Karpas-422 (cell line): Measurements from ENCODE around the gene BUD13. TPM values are rescaled to one million over a fixed set of nuclear protein-coding genes. Genes with fewer than 3 reads are reported as not detected.

Source experiments
- DNase-seq: peaks from one replicate; pipeline ENCODE4 v3.0.0-alpha.2; 2015
- H2AFZ ChIP-seq: fragments of 200-600 bp; sonication (generic); 2 replicates; pipeline ENCODE4 v1.6.1; 2014; ENCODE audit warnings: antibody characterized with exemption, low read length, mixed read lengths
- H3K27ac ChIP-seq: fragments of 200-600 bp; sonication (generic); 2 replicates; pipeline ENCODE4 v1.5.1; 2014; ENCODE audit warnings: mild to moderate bottlenecking, low read length, moderate library complexity
- H3K27me3 ChIP-seq: fragments of 200-600 bp; sonication (generic); 2 replicates; pipeline ENCODE4 v1.6.1; 2014; ENCODE audit warnings: low read length, mixed read lengths
- H3K36me3 ChIP-seq: fragments of 200-600 bp; sonication (generic); 2 replicates; pipeline ENCODE4 v1.6.1; 2014; ENCODE audit warnings: low read length, mixed read lengths; ENCODE audit not compliant: insufficient read depth
- H3K4me1 ChIP-seq: fragments of 200-600 bp; sonication (generic); 2 replicates; pipeline ENCODE4 v1.6.1; 2014; ENCODE audit warnings: mild to moderate bottlenecking, low read length, mixed read lengths
- H3K4me2 ChIP-seq: fragments of 200-600 bp; sonication (generic); 2 replicates; pipeline ENCODE4 v1.6.1; 2014; ENCODE audit warnings: low read length, low read depth, mild to moderate bottlenecking; ENCODE audit not compliant: poor library complexity, severe bottlenecking
- H3K4me3 ChIP-seq: fragments of 200-600 bp; sonication (generic); 2 replicates; pipeline ENCODE4 v1.5.1; 2014; ENCODE audit warnings: mild to moderate bottlenecking, antibody characterized with exemption, low read length, mixed read lengths
- H3K79me2 ChIP-seq: fragments of 200-600 bp; sonication (generic); 2 replicates; pipeline ENCODE4 v1.6.1; 2014; ENCODE audit warnings: mild to moderate bottlenecking, low read length, mixed read lengths
- H3K9ac ChIP-seq: fragments of 200-600 bp; sonication (generic); 2 replicates; pipeline ENCODE4 v1.6.0; 2014; ENCODE audit warnings: low read length
- H3K9me2 ChIP-seq: fragments of 200-600 bp; sonication (generic), shearing (Covaris generic); replicated peaks from 2 replicates; pipeline ENCODE4 v1.6.0; 2014; ENCODE audit warnings: mild to moderate bottlenecking, low read length, moderate library complexity; ENCODE audit not compliant: insufficient read depth
- H3K9me3 ChIP-seq: fragments of 300-700, 200-600 bp; sonication (generic); 2 replicates; pipeline ENCODE4 v1.6.1; 2014; ENCODE audit warnings: low read length, mixed read lengths
- H4K20me1 ChIP-seq: fragments of 200-600 bp; sonication (generic); 2 replicates; pipeline ENCODE4 v1.6.1; 2014; ENCODE audit warnings: mild to moderate bottlenecking, antibody characterized with exemption, low read length, low read depth; ENCODE audit not compliant: insufficient read depth
- total RNA-seq: library from RNA; depleted of rRNA; stranded (reverse); fragments of >200 nt; shearing (Covaris generic); gene quantifications from 2 replicates; pipeline ENCODE4 v1.2.3, GENCODE V29; 2014; ENCODE audit warnings: low replicate concordance

BUD13 gene
- total RNA-seq, 1 experiment from 2014 or later = 6.4 TPM

- Histone ChIP-seq H3K4me1 (no peaks in the 10 kb centered on the region), H3K9ac (no peak overlapping the region), H2AFZ (no peak overlapping the region), H3K4me2 (no peak overlapping the region), H3K4me3 (no peak overlapping the region), H3K36me3 (no peaks in the 10 kb centered on the region), H3K27ac (no peak overlapping the region), H3K79me2 (no peaks in the 10 kb centered on the region), H3K9me2 (no peaks in the 10 kb centered on the region), H3K9me3 (no peaks in the 10 kb centered on the region), H4K20me1 (no peaks in the 10 kb centered on the region), H3K27me3 (no peaks in the 10 kb centered on the region)
- DNase-seq = no peak
These were observed 48.0 kb downstream of the BUD13 start for GRCh38 chr11:116724813-116725212.

GRCh38 chr11:116723511-116723910 is 49.3 kb downstream of the BUD13 start:
- Histone ChIP-seq H3K36me3 (no peaks in the 10 kb centered on the region), H3K79me2 (no peaks in the 10 kb centered on the region), H3K27me3 (no peaks in the 10 kb centered on the region), H4K20me1 (no peaks in the 10 kb centered on the region), H3K9me3 (no peaks in the 10 kb centered on the region), H3K27ac (no peak overlapping the region), H3K9me2 (no peaks in the 10 kb centered on the region), H3K4me2 (no peak overlapping the region), H3K4me3 (no peak overlapping the region), H3K9ac (no peak overlapping the region), H2AFZ (no peak overlapping the region), H3K4me1 (no peaks in the 10 kb centered on the region)
- DNase-seq = no peak

- no peaks in the 10 kb centered on the region for H3K27me3 ChIP-seq
- H2AFZ ChIP-seq = no peak overlapping the region
- no peak overlapping the region for H3K4me2 ChIP-seq
- H3K9ac ChIP-seq = no peak overlapping the region
- no peaks in the 10 kb centered on the region for H3K9me2 ChIP-seq
- H3K27ac ChIP-seq = no peak overlapping the region
- no peaks in the 10 kb centered on the region for H3K4me1 ChIP-seq
- H4K20me1 ChIP-seq = no peaks in the 10 kb centered on the region
- H3K9me3 ChIP-seq = no peaks in the 10 kb centered on the region
- no peak for DNase-seq
- H3K79me2 ChIP-seq = no peaks in the 10 kb centered on the region
- no peak overlapping the region for H3K4me3 ChIP-seq
- no peaks in the 10 kb centered on the region for H3K36me3 ChIP-seq
These were observed 50.8 kb downstream of the BUD13 start for GRCh38 chr11:116721988-116722387.

GRCh38 chr11:116720895-116721294 is 51.9 kb downstream of the BUD13 start:
- Histone ChIP-seq H3K27me3 (no peaks in the 10 kb centered on the region), H3K9me2 (no peaks in the 10 kb centered on the region), H3K79me2 (no peaks in the 10 kb centered on the region), H3K4me1 (no peaks in the 10 kb centered on the region), H2AFZ (no peak overlapping the region), H3K9ac (no peak overlapping the region), H3K4me2 (no peak overlapping the region), H3K36me3 (no peaks in the 10 kb centered on the region), H4K20me1 (no peaks in the 10 kb centered on the region), H3K9me3 (no peaks in the 10 kb centered on the region), H3K27ac (no peak overlapping the region), H3K4me3 (no peak overlapping the region)
- no peak for DNase-seq

- no peaks in the 10 kb centered on the region for H3K9me2 ChIP-seq
- no peak overlapping the region for H3K9ac ChIP-seq
- H4K20me1 ChIP-seq = no peaks in the 10 kb centered on the region
- no peak overlapping the region for H3K4me3 ChIP-seq
- H3K36me3 ChIP-seq = no peaks in the 10 kb centered on the region
- no peak overlapping the region for H3K27ac ChIP-seq
- H3K79me2 ChIP-seq = no peaks in the 10 kb centered on the region
- H3K27me3 ChIP-seq = no peaks in the 10 kb centered on the region
- H3K4me2 ChIP-seq = no peak overlapping the region
- no peaks in the 10 kb centered on the region for H3K4me1 ChIP-seq
- H3K9me3 ChIP-seq = no peaks in the 10 kb centered on the region
- no peak overlapping the region for H2AFZ ChIP-seq
- no peak for DNase-seq
These were observed 53.8 kb downstream of the BUD13 start for GRCh38 chr11:116718955-116719501.

GRCh38 chr11:116716621-116717020 is 56.2 kb downstream of the BUD13 start:
- no peaks in the 10 kb centered on the region for H4K20me1 ChIP-seq
- H3K9me3 ChIP-seq = no peaks in the 10 kb centered on the region
- no peak overlapping the region for H3K27ac ChIP-seq
- no peaks in the 10 kb centered on the region for H3K4me1 ChIP-seq
- H3K9me2 ChIP-seq = no peaks in the 10 kb centered on the region
- no peaks in the 10 kb centered on the region for H3K36me3 ChIP-seq
- no peaks in the 10 kb centered on the region for H3K79me2 ChIP-seq
- no peaks in the 10 kb centered on the region for H3K27me3 ChIP-seq
- no peak for DNase-seq
- H3K4me3 ChIP-seq = no peak overlapping the region
- H2AFZ ChIP-seq = no peak overlapping the region
- no peak overlapping the region for H3K9ac ChIP-seq
- H3K4me2 ChIP-seq = no peak overlapping the region

- H3K4me1 ChIP-seq = no peaks in the 10 kb centered on the region
These were observed 57.4 kb downstream of the BUD13 start for GRCh38 chr11:116715383-116715782.

GRCh38 chr11:116714902-116715301 is 57.9 kb downstream of the BUD13 start:
- no peak for DNase-seq
- Histone ChIP-seq H3K9me3 (no peaks in the 10 kb centered on the region), H3K4me3 (no peak overlapping the region), H4K20me1 (no peaks in the 10 kb centered on the region), H3K27ac (no peak overlapping the region), H3K4me2 (no peak overlapping the region), H3K27me3 (no peaks in the 10 kb centered on the region), H2AFZ (no peak overlapping the region), H3K9ac (no peak overlapping the region), H3K36me3 (no peaks in the 10 kb centered on the region), H3K4me1 (no peaks in the 10 kb centered on the region), H3K9me2 (no peaks in the 10 kb centered on the region), H3K79me2 (no peaks in the 10 kb centered on the region)

More at GRCh38 chr11:116715383-116715782, 57.4 kb downstream of the BUD13 start:
- H3K9me3 ChIP-seq = no peaks in the 10 kb centered on the region
- no peak overlapping the region for H2AFZ ChIP-seq
- no peak overlapping the region for H3K4me2 ChIP-seq
- H4K20me1 ChIP-seq = no peaks in the 10 kb centered on the region
- H3K27me3 ChIP-seq = no peaks in the 10 kb centered on the region
- H3K79me2 ChIP-seq = no peaks in the 10 kb centered on the region
- H3K27ac ChIP-seq = no peak overlapping the region
- no peak for DNase-seq
- no peaks in the 10 kb centered on the region for H3K9me2 ChIP-seq
- H3K36me3 ChIP-seq = no peaks in the 10 kb centered on the region
- H3K9ac ChIP-seq = no peak overlapping the region
- H3K4me3 ChIP-seq = no peak overlapping the region

GRCh38 chr11:116712428-116712827 is 60.4 kb downstream of the BUD13 start:
- Histone ChIP-seq H3K9ac (no peak overlapping the region), H3K4me2 (no peak overlapping the region)

More at GRCh38 chr11:116712428-116712827, 60.4 kb downstream of the BUD13 start:
- H4K20me1 ChIP-seq = no peaks in the 10 kb centered on the region
- H3K4me3 ChIP-seq = no peak overlapping the region
- H3K79me2 ChIP-seq = no peaks in the 10 kb centered on the region
- no peaks in the 10 kb centered on the region for H3K4me1 ChIP-seq
- H3K27me3 ChIP-seq = no peaks in the 10 kb centered on the region
- no peak overlapping the region for H3K27ac ChIP-seq
- H3K9me3 ChIP-seq = no peaks in the 10 kb centered on the region
- no peak overlapping the region for H2AFZ ChIP-seq
- H3K9me2 ChIP-seq = no peaks in the 10 kb centered on the region
- no peak for DNase-seq
- no peaks in the 10 kb centered on the region for H3K36me3 ChIP-seq
